ENCODE measurements around the gene NLRP6. TPM values are rescaled to one million over a fixed set of nuclear protein-coding genes. Genes with fewer than 3 reads are reported as not detected.

The NLRP6 gene
- total RNA-seq, 1 experiment from 2014 or later: not detected

- H2BK20ac ChIP-seq (ENCODE audit: low read depth, low read length, poor library complexity, severe bottlenecking): no peak overlapping the region
- no peak overlapping the region for H3K4ac ChIP-seq (ENCODE audit: low read depth, low read length)
- peaks cover 19 to 40% (median 23%) of the 10 kb centered on the region in 3 experiments for H3K36me3 Mint-ChIP-seq (ENCODE audit: insufficient read depth in 1 of 3, low read depth in 3 of 3)
- H3K27ac ChIP-seq (ENCODE audit: insufficient read length, low read depth, low read length): no peak overlapping the region
- no peak overlapping the region for H2AFZ ChIP-seq (ENCODE audit: low read length)
- no peak overlapping the region for H3T11ph ChIP-seq (ENCODE audit: low read length)
- peaks cover 13% of the 10 kb centered on the region for H3K27me3 Mint-ChIP-seq (ENCODE audit: low read depth)
- H3K18ac ChIP-seq (ENCODE audit: insufficient read length, low read depth, low read length): no peak overlapping the region
- H3K4me1 Mint-ChIP-seq: peaks cover 25 to 32% of the 10 kb centered on the region in 2 experiments
- H3K56ac ChIP-seq (ENCODE audit: insufficient read length, low read depth, low read length): no peak overlapping the region
- H3K4me2 ChIP-seq (ENCODE audit: insufficient read depth, insufficient read length, low read length): no peak overlapping the region
- H2BK15ac ChIP-seq (ENCODE audit: low read depth, low read length): no peak overlapping the region
- H3K9ac ChIP-seq (ENCODE audit: extremely low read depth, insufficient read length, low read length): no peak overlapping the region
- no peak overlapping the region for H2BK12ac ChIP-seq (ENCODE audit: insufficient read length, low read depth, low read length)
- no peaks in the 10 kb centered on the region for H4K20me1 ChIP-seq (ENCODE audit: control insufficient read depth, insufficient read depth, insufficient read length)
- peaks cover 7% of the 10 kb centered on the region; the same call in 1 of the 2 replicates for H3K27me3 ChIP-seq (ENCODE audit: insufficient read depth, low read length)
- no peak overlapping the region for H2AK5ac ChIP-seq (ENCODE audit: insufficient read length, low read length)
- H3K14ac ChIP-seq (ENCODE audit: insufficient read depth, low read length): no peak overlapping the region; the same call in 1 of the 2 replicates
- no peaks in the 10 kb centered on the region for H3K4me1 ChIP-seq (ENCODE audit: insufficient read depth, low read length)
- TF ChIP-seq CTCF (conservative IDR thresholded peaks at IDR 0.05): no peak
- peaks cover 9% of the 10 kb centered on the region for H3K23me2 ChIP-seq (ENCODE audit: insufficient read length, low read depth, low read length, poor library complexity, severe bottlenecking)
- no peak for DNase-seq
- H4K8ac ChIP-seq (replicated peaks; ENCODE audit: insufficient read length, low read depth, low read length): no peak overlapping the region
- no peaks in the 10 kb centered on the region for H3K9me3 ChIP-seq (ENCODE audit: control insufficient read depth, low read depth, low read length)
- H4K5ac ChIP-seq (ENCODE audit: insufficient read length, low read depth, low read length): no peak overlapping the region
- no CpG with 5 or more reads among the region's 13 CpGs for WGBS (ENCODE audit: extremely low coverage, insufficient read length, low lambda C conversion rate)
- H3K79me1 ChIP-seq (ENCODE audit: insufficient read depth, low read depth, low read length, poor library complexity, severe bottlenecking): no peaks in the 10 kb centered on the region
- no peaks in the 10 kb centered on the region for H3K79me2 ChIP-seq (ENCODE audit: insufficient read depth, low read length)
- H4K91ac ChIP-seq (ENCODE audit: insufficient read length, low read depth, low read length): no peak overlapping the region
- no peaks in the 10 kb centered on the region for H3K9me3 Mint-ChIP-seq
- no peak overlapping the region for H3K23ac ChIP-seq (ENCODE audit: insufficient read length, low read depth, low read length)
- peak overlapping the region; percentile 19 to 61; a peak in 1 of 5 replicates for H3K4me3 Mint-ChIP-seq
- peak overlapping the region; percentile 30 to 95 (median 59); a peak in 4 of 7 replicates for H3K27ac Mint-ChIP-seq
- no peak overlapping the region for H2BK120ac ChIP-seq (ENCODE audit: low read depth, low read length, poor library complexity, severe bottlenecking)
- no peak overlapping the region for H2BK5ac ChIP-seq (ENCODE audit: insufficient read length, low read length)
Observed at GRCh38 chr11:290621-291231, 12.5 kb downstream of the NLRP6 start.

Measured in H9 (cell line).